Measurements from ENCODE around the gene MIPOL1. TPM values are rescaled to one million over a fixed set of nuclear protein-coding genes. Genes with fewer than 3 reads are reported as not detected.

Gene MIPOL1
- total and polyA plus RNA-seq, 2 of the 13 experiments (the other 11 are each of a cell fraction or from before 2014, with no cell fraction given), result 8.6 to 34.2 TPM

- TF ChIP-seq ZNF629 (CRISPR knock-in tag; conservative IDR thresholded peaks at IDR 0.05), result peak; percentile 72
- no peak for TF ChIP-seq MTERF4 (CRISPR knock-in tag; IDR thresholded peaks at IDR 0.05)
- no peak for TF ChIP-seq ZNF674 (CRISPR knock-in tag; IDR thresholded peaks at IDR 0.05; ENCODE audit: low read depth)
- TF ChIP-seq REST (IDR thresholded peaks at IDR 0.05; ENCODE audit: borderline replicate concordance in 1 of 2, low read depth in 1 of 2, low read length in 2 of 2), result peak in 1 of 2 experiments; percentile 83; a peak in 2 of 4 replicates
- TF ChIP-seq RXRA (CRISPR knock-in tag; IDR thresholded peaks at IDR 0.05), result no peak; the same call in 1 of the 2 replicates
- peak; percentile 94; the same call in 1 of the 2 replicates for TF ChIP-seq ZNF34 (CRISPR knock-in tag; IDR thresholded peaks at IDR 0.05; ENCODE audit: borderline replicate concordance)
- peak; percentile 98 for TF ChIP-seq ZFP90 (CRISPR knock-in tag; IDR thresholded peaks at IDR 0.05; ENCODE audit: borderline replicate concordance)
- TF ChIP-seq PHF5A (CRISPR knock-in tag; IDR thresholded peaks at IDR 0.05; ENCODE audit: low read depth, unreplicated experiment), result peak; percentile 99
- TF ChIP-seq ATM (IDR thresholded peaks at IDR 0.05; ENCODE audit: borderline replicate concordance), result peak; percentile 77; the same call in 1 of the 2 replicates
- peak; percentile 99 for TF ChIP-seq EHMT2 (IDR thresholded peaks at IDR 0.05; ENCODE audit: borderline replicate concordance, low read depth, low read length)
- TF ChIP-seq PLSCR1 (CRISPR knock-in tag; IDR thresholded peaks at IDR 0.05; ENCODE audit: borderline replicate concordance), result no peak
- peak; percentile 96 for TF ChIP-seq MLX (CRISPR knock-in tag; IDR thresholded peaks at IDR 0.05)
- peak; percentile 98 for TF ChIP-seq HOXA3 (CRISPR knock-in tag; IDR thresholded peaks at IDR 0.05)
- TF ChIP-seq CBX2 (IDR thresholded peaks at IDR 0.05; ENCODE audit: low read depth, low read length), result no peak
- no peak for TF ChIP-seq CBX2 (CRISPR knock-in tag; IDR thresholded peaks at IDR 0.05; ENCODE audit: low read depth)
- no peak; the same call in 1 of the 2 replicates for TF ChIP-seq ZNF367 (CRISPR knock-in tag; IDR thresholded peaks at IDR 0.05; ENCODE audit: borderline replicate concordance)
- no peak for TF ChIP-seq ZNF709 (CRISPR knock-in tag; IDR thresholded peaks at IDR 0.05)
- peak; percentile 99 for TF ChIP-seq JARID2 (CRISPR knock-in tag; IDR thresholded peaks at IDR 0.05; ENCODE audit: insufficient replicate concordance)
- TF ChIP-seq ZNF350 (CRISPR knock-in tag; IDR thresholded peaks at IDR 0.05; ENCODE audit: borderline replicate concordance, low read depth), result no peak
These were observed 268.9 kb downstream of the MIPOL1 start (continued) for GRCh38 chr14:37466623-37467088.
